Osteocyte (in vitro differentiated cells): Measurements from ENCODE around the gene PRKG1. TPM values are rescaled to one million over a fixed set of nuclear protein-coding genes. Genes with fewer than 3 reads are reported as not detected.

Source experiments
- DNase-seq: peaks from one replicate; pipeline ENCODE4 v3.0.0; 2021; ENCODE audit warnings: mixed read lengths; ENCODE audit not compliant: unreplicated experiment; ENCODE audit errors: extremely low spot score
- H3K27ac Mint-ChIP-seq: one replicate; pipeline ENCODE4 v1.8.0; 2021; ENCODE audit warnings: mild to moderate bottlenecking, mixed read lengths; ENCODE audit not compliant: unreplicated experiment
- H3K27me3 Mint-ChIP-seq: one replicate; pipeline ENCODE4 v1.8.0; 2021; ENCODE audit warnings: mixed read lengths; ENCODE audit not compliant: unreplicated experiment
- H3K36me3 Mint-ChIP-seq: one replicate; pipeline ENCODE4 v1.8.0; 2021; ENCODE audit warnings: mixed read lengths; ENCODE audit not compliant: unreplicated experiment
- H3K4me1 Mint-ChIP-seq: one replicate; pipeline ENCODE4 v1.8.0; 2021; ENCODE audit warnings: mixed read lengths; ENCODE audit not compliant: unreplicated experiment
- H3K4me3 Mint-ChIP-seq: one replicate; pipeline ENCODE4 v1.8.0; 2021; ENCODE audit warnings: mild to moderate bottlenecking, moderate library complexity, mixed read lengths; ENCODE audit not compliant: unreplicated experiment
- H3K9me3 Mint-ChIP-seq: one replicate; pipeline ENCODE4 v1.8.0; 2021; ENCODE audit warnings: mixed read lengths; ENCODE audit not compliant: unreplicated experiment
- CTCF ChIP-seq: fragments of 200-600 bp; sonication (generic); IDR thresholded peaks from 2 replicates; pipeline ENCODE4 v1.5.0; 2021; ENCODE audit warnings: antibody characterized with exemption, mild to moderate bottlenecking, moderate library complexity
- total RNA-seq: library from RNA; stranded (reverse); gene quantifications from 2 replicates; pipeline ENCODE4 v1.2.1, GENCODE V29; 2021

The PRKG1 gene
- total RNA-seq, 1 donor from 2014 or later = 10.8 TPM

- H3K4me3 Mint-ChIP-seq = no peak overlapping the region
- peaks cover 6% of the 10 kb centered on the region for H3K27me3 Mint-ChIP-seq
- H3K36me3 Mint-ChIP-seq = no peaks in the 10 kb centered on the region
- no peak for TF ChIP-seq CTCF
- no peak overlapping the region for H3K27ac Mint-ChIP-seq
- no peaks in the 10 kb centered on the region for H3K9me3 Mint-ChIP-seq
- no peaks in the 10 kb centered on the region for H3K4me1 Mint-ChIP-seq
- DNase-seq = no peak
Observed at GRCh38 chr10:51706225-51706624, 631.9 kb downstream of the PRKG1 start.

GRCh38 chr10:51707392-51707791 lies 633.1 kb downstream of the PRKG1 start:
- H3K27ac Mint-ChIP-seq = no peak overlapping the region
- H3K9me3 Mint-ChIP-seq = no peaks in the 10 kb centered on the region
- peaks cover 6% of the 10 kb centered on the region for H3K27me3 Mint-ChIP-seq
- DNase-seq = no peak
- no peaks in the 10 kb centered on the region for H3K36me3 Mint-ChIP-seq
- H3K4me1 Mint-ChIP-seq = no peaks in the 10 kb centered on the region
- no peak overlapping the region for H3K4me3 Mint-ChIP-seq
- no peak for TF ChIP-seq CTCF

GRCh38 chr10:51707821-51708424 lies 633.6 kb downstream of the PRKG1 start:
- Mint-ChIP-seq H3K27ac (no peak overlapping the region), H3K36me3 (no peaks in the 10 kb centered on the region), H3K4me3 (no peak overlapping the region), H3K4me1 (no peaks in the 10 kb centered on the region), H3K27me3 (peaks cover 6% of the 10 kb centered on the region), H3K9me3 (no peaks in the 10 kb centered on the region)
- no peak for DNase-seq
- TF ChIP-seq CTCF = no peak

GRCh38 chr10:51708609-51709008 lies 634.3 kb downstream of the PRKG1 start:
- no peak overlapping the region for H3K4me3 Mint-ChIP-seq

More at GRCh38 chr10:51708609-51709008, 634.3 kb downstream of the PRKG1 start:
- no peak for DNase-seq
- no peaks in the 10 kb centered on the region for H3K4me1 Mint-ChIP-seq
- TF ChIP-seq CTCF = no peak
- no peaks in the 10 kb centered on the region for H3K36me3 Mint-ChIP-seq
- no peaks in the 10 kb centered on the region for H3K9me3 Mint-ChIP-seq
- H3K27me3 Mint-ChIP-seq = peaks cover 6% of the 10 kb centered on the region
- no peak overlapping the region for H3K27ac Mint-ChIP-seq
